Measurements from ENCODE around the gene FRS2. TPM values are rescaled to one million over a fixed set of nuclear protein-coding genes. Genes with fewer than 3 reads are reported as not detected.

Gene FRS2
- total and polyA plus RNA-seq, 2 of the 4 experiments (the other 2 are of a cell fraction): 12.4 to 58.3 TPM

DNA sequence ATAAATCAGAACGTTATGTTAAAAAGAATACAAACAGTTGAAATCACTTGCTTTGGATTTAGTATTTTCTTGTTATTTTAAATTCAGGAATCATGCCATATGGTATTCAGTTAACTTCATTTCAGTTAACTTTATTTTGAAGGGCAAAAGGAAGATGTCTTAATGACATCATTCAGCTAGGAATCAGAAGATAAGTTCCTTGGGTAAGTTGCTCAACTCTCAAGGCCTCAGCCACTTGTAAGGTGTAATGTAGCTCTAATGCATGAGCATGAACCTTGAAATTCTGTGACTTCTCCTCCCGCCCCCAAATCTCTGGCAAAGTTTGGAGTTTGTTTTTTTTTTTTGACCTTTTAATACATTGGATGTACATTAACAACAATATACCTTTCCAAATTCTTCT is 42.6 kb downstream of the FRS2 start:
- Histone ChIP-seq H3K4me2 (ENCODE audit: low read depth, low read length) (no peak overlapping the region), H2BK120ac (ENCODE audit: low read depth, low read length) (no peak overlapping the region), H2AK5ac (ENCODE audit: low read depth, low read length) (no peak overlapping the region), H3K4ac (ENCODE audit: low read depth, low read length) (no peak overlapping the region), H3K27me3 (ENCODE audit: control insufficient read depth, insufficient read depth, low read length) (no peaks in the 10 kb centered on the region), H4K8ac (ENCODE audit: low read depth in 2 of 2, low read length in 2 of 2) (no peak overlapping the region), H3K4me1 (ENCODE audit: control insufficient read depth, insufficient read depth, low read length) (peaks cover 19% of the 10 kb centered on the region), H2AK9ac (replicated peaks; ENCODE audit: low read depth, low read length, poor library complexity) (no peak overlapping the region), H3K9me3 (ENCODE audit: control insufficient read depth, insufficient read depth, low read length) (no peaks in the 10 kb centered on the region), H3K27ac (ENCODE audit: insufficient read depth, low read length) (no peak overlapping the region), H3K9me1 (ENCODE audit: insufficient read depth, low read length) (peaks cover 8% of the 10 kb centered on the region), H3K36me3 (ENCODE audit: control insufficient read depth, insufficient read depth, low read length) (peaks cover 2% of the 10 kb centered on the region; the same call in 1 of the 2 replicates), H4K91ac (ENCODE audit: insufficient read depth, low read depth, low read length) (no peak overlapping the region), H3K4me3 (ENCODE audit: insufficient read depth, low read depth, low read length) (no peak overlapping the region), H3K9ac (ENCODE audit: low read depth, low read length) (no peak overlapping the region), H3K79me1 (ENCODE audit: low read depth in 1 of 2, low read length in 2 of 2) (peaks cover 32 to 69% of the 10 kb centered on the region in 2 experiments), H2BK20ac (ENCODE audit: low read depth, low read length) (no peak overlapping the region), H3K23ac (ENCODE audit: low read depth, low read length) (no peak overlapping the region), H3K56ac (ENCODE audit: extremely low read depth, insufficient read depth, low read length) (no peak overlapping the region), H4K20me1 (ENCODE audit: insufficient read depth, low read length) (peaks cover 33% of the 10 kb centered on the region), H3K18ac (ENCODE audit: low read depth, low read length) (no peak overlapping the region), H2AFZ (replicated peaks; ENCODE audit: low read length, poor library complexity) (no peak overlapping the region), H3K14ac (replicated peaks; ENCODE audit: low read depth, low read length) (no peak overlapping the region), H2BK5ac (ENCODE audit: low read depth, low read length, poor library complexity, severe bottlenecking) (peak overlapping the region; percentile 74), H2BK15ac (ENCODE audit: low read depth, low read length) (no peak overlapping the region), H4K5ac (ENCODE audit: low read depth, low read length) (no peak overlapping the region)
- no CpG with 5 or more reads among the region's 2 CpGs for WGBS, 2 experiments (ENCODE audit: extremely low coverage in 2 of 2, insufficient read length in 1 of 2)
- DNase-seq (peak; percentile 77), ATAC-seq (ENCODE audit: low read depth) (0 out of 2 replicates have a peak, but pooled peaks have one; percentile 38)
- TF ChIP-seq RFX5 (IDR thresholded peaks at IDR 0.05; ENCODE audit: low read depth, low read length) (no peak), SMC3 (IDR thresholded peaks at IDR 0.05; ENCODE audit: low read depth, low read length) (no peak), FOS (IDR thresholded peaks at IDR 0.05; ENCODE audit: low read depth, low read length) (no peak), NFE2L2 (IDR thresholded peaks at IDR 0.05; ENCODE audit: low read depth, low read length) (no peak), CEBPB (IDR thresholded peaks at IDR 0.05; ENCODE audit: low read depth, low read length) (peak; percentile 91)
- TF ChIP-seq, protein P1, sequence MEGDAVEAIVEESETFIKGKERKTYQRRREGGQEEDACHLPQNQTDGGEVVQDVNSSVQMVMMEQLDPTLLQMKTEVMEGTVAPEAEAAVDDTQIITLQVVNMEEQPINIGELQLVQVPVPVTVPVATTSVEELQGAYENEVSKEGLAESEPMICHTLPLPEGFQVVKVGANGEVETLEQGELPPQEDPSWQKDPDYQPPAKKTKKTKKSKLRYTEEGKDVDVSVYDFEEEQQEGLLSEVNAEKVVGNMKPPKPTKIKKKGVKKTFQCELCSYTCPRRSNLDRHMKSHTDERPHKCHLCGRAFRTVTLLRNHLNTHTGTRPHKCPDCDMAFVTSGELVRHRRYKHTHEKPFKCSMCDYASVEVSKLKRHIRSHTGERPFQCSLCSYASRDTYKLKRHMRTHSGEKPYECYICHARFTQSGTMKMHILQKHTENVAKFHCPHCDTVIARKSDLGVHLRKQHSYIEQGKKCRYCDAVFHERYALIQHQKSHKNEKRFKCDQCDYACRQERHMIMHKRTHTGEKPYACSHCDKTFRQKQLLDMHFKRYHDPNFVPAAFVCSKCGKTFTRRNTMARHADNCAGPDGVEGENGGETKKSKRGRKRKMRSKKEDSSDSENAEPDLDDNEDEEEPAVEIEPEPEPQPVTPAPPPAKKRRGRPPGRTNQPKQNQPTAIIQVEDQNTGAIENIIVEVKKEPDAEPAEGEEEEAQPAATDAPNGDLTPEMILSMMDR (conservative IDR thresholded peaks at IDR 0.05; ENCODE audit: low read depth, low read length): no peak
- in situ Hi-C loops (cut with MboI; ENCODE audit: low sequenced_read_pairs): no loop called here
- dilution Hi-C loops (cut with HindIII; ENCODE audit: low sequenced_read_pairs, unreplicated experiment): no loop called here
- ChIA-PET CTCF (interaction anchor here (0.7 to 1.3 kb wide), 2 partner anchors 17 to 20 kb away, joined by 3 read pairs; no protein-coding TSS in a partner anchor), POLR2A (ENCODE audit: unreplicated experiment) (interaction anchor here (0.6 kb wide), 1 partner anchor 12 kb away, joined by 3 read pairs; no protein-coding TSS in a partner anchor)
- no TSS peak for BruUV-seq (replicated peaks)
- intact Hi-C loops (cut with micrococcal nuclease): no loop called here
